GM18517 (cell line): ENCODE results near the gene CD52.

Source experiments
- ATAC-seq: cut with Tn5 transposase; IDR thresholded peaks from one replicate; pipeline ENCODE4 v1.9.1; 2021; ENCODE audit warnings: mild to moderate bottlenecking, moderate library complexity; ENCODE audit not compliant: unreplicated experiment

CD52 gene

GRCh38 chr1:26353210-26353859 is 35.6 kb downstream of the CD52 start:
- ATAC-seq = no peak

- no peak for ATAC-seq
Observed at GRCh38 chr1:26353976-26354820, 36.4 kb downstream of the CD52 start, which contains the start of gene CRYBG2. TSS of gene CRYBG2 (minus strand) at chr1:26354130. CDS start at chr1:26346657, 7,473 bp downstream.

DNA sequence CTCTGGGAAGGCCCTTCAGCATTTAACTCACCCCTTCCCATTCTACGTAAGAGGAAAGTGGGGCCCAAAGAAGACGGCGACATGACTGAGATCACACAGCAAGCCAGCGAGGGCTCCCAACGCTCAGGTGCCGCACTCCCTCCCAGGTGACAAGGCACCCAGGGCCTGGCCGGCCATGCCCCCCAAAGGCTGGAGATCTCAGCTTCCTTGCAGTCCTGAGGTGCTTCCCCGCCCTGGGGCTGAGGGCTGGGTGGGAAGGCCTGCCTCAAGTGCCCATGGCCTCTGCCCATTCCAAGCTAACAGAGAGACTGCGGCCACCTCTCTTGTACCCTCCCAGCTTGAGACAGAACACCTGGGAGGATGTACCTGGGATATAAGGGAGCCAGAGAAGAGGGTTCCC is 37.2 kb downstream of the CD52 start:
- ATAC-seq = no peak

DNA sequence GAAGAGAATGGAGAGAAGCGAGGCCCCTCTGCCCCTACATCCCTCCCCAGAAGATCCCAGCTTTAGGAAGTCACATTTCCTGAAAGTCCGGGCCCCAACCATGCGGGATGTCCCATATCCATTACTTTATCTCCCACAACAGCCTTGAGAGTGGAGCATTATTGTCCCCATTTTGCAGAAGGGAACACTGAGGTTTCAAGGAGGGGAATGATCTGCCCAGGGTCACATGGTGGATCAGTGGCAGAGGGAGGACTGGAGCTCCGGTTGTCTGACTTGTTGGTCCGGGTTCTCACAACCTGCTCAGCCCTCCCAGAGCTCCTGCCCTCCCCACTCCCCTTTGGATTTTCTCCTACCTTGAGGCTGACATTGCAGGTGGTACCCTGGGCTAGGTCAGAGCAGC is 38.3 kb downstream of the CD52 start:
- ATAC-seq = no peak

DNA sequence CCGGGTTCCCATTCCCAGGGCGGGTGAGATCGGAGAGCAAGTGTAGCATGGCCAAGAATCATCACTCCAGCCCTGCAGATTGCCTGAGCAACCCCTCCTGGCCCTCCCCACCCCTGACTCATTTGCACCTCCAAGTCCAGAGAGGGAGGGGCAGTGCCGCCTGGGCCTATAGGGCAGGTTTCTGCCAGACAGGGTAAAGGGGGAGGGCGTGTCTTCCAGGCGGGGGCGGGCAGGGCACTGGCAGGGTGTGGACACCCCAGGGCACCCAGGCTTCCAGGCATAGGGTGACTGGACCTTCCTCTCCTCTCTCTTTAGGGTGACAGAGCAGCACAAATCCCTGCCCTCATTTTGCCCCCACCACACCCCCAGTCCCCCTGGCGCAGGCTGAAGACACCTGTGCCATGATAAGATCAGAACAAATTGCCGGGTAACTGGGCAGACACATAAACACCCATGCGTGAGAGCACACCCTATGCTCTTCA is 39.4 kb downstream of the CD52 start:
- no peak for ATAC-seq

- ATAC-seq = no peak
Observed at GRCh38 chr1:26358411-26359384, 40.9 kb downstream of the CD52 start.

GRCh38 chr1:26359981-26360806 is 42.4 kb downstream of the CD52 start:
- no peak for ATAC-seq

GRCh38 chr1:26360807-26361604 is 43.2 kb downstream of the CD52 start:
- ATAC-seq = no peak

GRCh38 chr1:26361605-26362122 is 43.9 kb downstream of the CD52 start:
- ATAC-seq = no peak

DNA sequence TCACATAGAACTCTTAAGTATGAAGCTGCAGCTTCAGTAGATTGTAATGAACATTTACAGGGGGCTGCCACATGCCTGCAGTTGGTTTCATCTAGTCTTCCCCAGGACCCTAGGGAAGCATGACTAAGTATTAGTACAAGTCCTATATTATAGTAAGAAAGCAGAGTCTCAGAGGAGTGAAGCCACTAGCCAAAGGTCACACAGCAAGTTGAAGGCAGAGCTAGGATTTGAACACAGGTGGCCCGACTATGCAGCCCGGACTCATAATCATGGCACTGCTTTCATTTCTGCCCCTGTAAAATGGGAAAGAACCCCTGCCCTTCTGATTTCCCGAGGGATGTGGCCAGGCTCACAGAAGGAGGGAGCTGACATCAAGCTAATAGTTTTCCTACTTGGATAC is 44.6 kb downstream of the CD52 start:
- ATAC-seq = no peak

GRCh38 chr1:26363549-26364448 is 46.0 kb downstream of the CD52 start:
- no peak for ATAC-seq

- ATAC-seq = no peak
Observed at GRCh38 chr1:26364956-26365355, 47.2 kb downstream of the CD52 start.

DNA sequence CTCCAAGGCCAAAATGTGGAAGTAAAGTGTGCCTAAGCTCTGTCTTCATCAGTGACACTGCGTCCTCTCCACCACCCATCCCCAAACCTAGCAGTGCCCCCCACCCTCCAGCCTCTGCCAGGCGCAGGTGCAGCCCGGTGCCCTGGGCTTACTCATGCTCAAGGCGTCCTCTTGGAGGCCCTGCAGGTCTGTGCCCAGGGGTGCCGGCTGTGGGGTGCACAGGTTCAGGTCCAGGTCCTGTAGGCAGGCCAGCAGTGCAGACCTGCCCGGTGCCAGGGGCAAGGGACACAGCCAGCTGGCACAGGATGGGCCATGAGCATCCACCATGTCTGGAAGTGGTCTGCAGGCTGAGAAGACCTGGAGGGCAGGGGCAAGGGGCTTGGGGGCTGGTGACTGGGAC is 49.7 kb downstream of the CD52 start:
- no peak for ATAC-seq

- no peak for ATAC-seq
Observed at GRCh38 chr1:26368006-26368405, 50.2 kb downstream of the CD52 start.

DNA sequence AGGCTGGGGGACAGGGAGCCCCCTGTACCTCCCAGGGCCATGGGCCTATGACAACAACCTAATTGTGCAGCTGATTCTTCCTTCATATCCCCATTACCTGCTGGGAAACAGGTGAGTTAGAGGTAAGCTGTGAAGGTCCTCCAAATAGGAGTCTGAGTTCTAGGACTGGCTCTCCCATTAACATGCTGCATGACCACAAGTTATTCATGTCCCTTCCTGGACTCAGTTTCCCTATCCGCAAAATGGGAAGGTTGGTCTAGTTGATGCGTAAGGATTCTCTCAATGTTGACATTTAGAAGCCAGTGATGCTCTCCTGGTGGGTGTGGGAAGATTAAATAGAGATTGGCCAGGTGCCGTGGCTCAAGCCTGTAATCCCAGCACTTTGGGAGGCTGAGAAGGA is 50.7 kb downstream of the CD52 start:
- ATAC-seq = no peak
